HCT116 (cell line): Measurements from ENCODE around the gene DDOST. TPM values are rescaled to one million over a fixed set of nuclear protein-coding genes. Genes with fewer than 3 reads are reported as not detected.

Experiments
- ATAC-seq: fragments of 200-7000 bp; cut with Tn5 transposase; 2 replicates; pipeline ENCODE4 v1.9.1; 2020; ENCODE audit warnings: mild to moderate bottlenecking, moderate library complexity
- BruUV-seq: library from RNA; stranded (reverse); fragments of 400-500 nt; replicated peaks from 2 replicates; lab custom pipeline; 2021; lab: Mats Ljungman, UMichigan
- CTCF ChIA-PET: fragments of 300-600 bp; sonication (Branson Sonifier 250); formaldehyde crosslinking; loops from one replicate; lab custom pipeline; 2021; ENCODE audit warnings: antibody characterized with exemption; lab: Charles Lee
- POLR2A ChIA-PET: fragments of 300-600, 350-600 bp; sonication (Branson Sonifier 250); formaldehyde crosslinking; loops from one replicate; lab custom pipeline; 2021; ENCODE audit warnings: antibody characterized with exemption; lab: Charles Lee
- RAD21 ChIA-PET, 2 experiments: fragments of 300-600 bp; sonication (Branson Sonifier 250); formaldehyde crosslinking; loops; one replicate each; lab custom pipeline; 2023; ENCODE audit warnings: low total read pairs in 2 of 2; ENCODE audit not compliant: uncharacterized antibody in 2 of 2, unreplicated experiment in 2 of 2, low non-redundant PET in 1 of 2; lab: Charles Lee
- DNase-seq: peaks from one replicate; pipeline ENCODE4 v3.0.0-alpha.2; 2010; ENCODE audit warnings: low read depth, low spot score
- H2AFZ ChIP-seq: fragments of 200-600 bp; shearing (Covaris generic), sonication (generic); 2 replicates; pipeline ENCODE4 v1.6.1; 2017; ENCODE audit warnings: low read depth, mixed run types, mixed read lengths, antibody characterized with exemption, low read length; ENCODE audit not compliant: poor library complexity, severe bottlenecking
- H3K27ac ChIP-seq: 2 replicates; pipeline ENCODE4 v1.5.1; 2012; ENCODE audit warnings: low read depth, low read length
- H3K27me3 ChIP-seq: fragments of 200-600 bp; sonication (generic); 2 replicates; pipeline ENCODE4 v1.6.1; 2016; ENCODE audit warnings: mixed run types, low read length, mixed read lengths; ENCODE audit not compliant: insufficient read depth
- H3K36me3 ChIP-seq, 2 experiments: fragments of 200-500 bp in 1 of 2; fragments of 200-600 bp in 1 of 2; sonication (Bioruptor generic) in 1 of 2; sonication (generic) in 1 of 2; 2 replicates each; pipeline versions ENCODE4 v1.5.1 to v1.6.1; 2014 to 2016; ENCODE audit warnings: low read length in 2 of 2, inconsistent platforms in 1 of 2, mixed read lengths in 1 of 2, mixed run types in 1 of 2; ENCODE audit not compliant: insufficient read depth in 2 of 2, control insufficient read depth in 1 of 2
- H3K4me1 ChIP-seq, 2 experiments: fragments of 200-600 bp in 1 of 2; sonication (generic) in 1 of 2; 2 replicates each; pipeline versions ENCODE4 v1.5.1 to v1.6.1; 2012 to 2017; ENCODE audit warnings: low read length in 2 of 2, inconsistent platforms in 1 of 2, mild to moderate bottlenecking in 1 of 2, mixed read lengths in 1 of 2, mixed run types in 1 of 2, moderate library complexity in 1 of 2; ENCODE audit not compliant: insufficient read depth in 2 of 2, control insufficient read depth in 1 of 2
- H3K4me2 ChIP-seq: fragments of 200-600 bp; sonication (generic); 2 replicates; pipeline ENCODE4 v1.6.1; 2017; ENCODE audit warnings: mixed run types, low read length, mixed read lengths
- H3K4me3 ChIP-seq, 2 experiments: fragments of 200-600 bp in 1 of 2; sonication (generic) in 1 of 2; replicated peaks in 1 of 2; 2 replicates each; pipeline ENCODE4 v1.5.1; 2011 to 2016; ENCODE audit warnings: low read length in 2 of 2, control low read depth in 1 of 2, low read depth in 1 of 2, mild to moderate bottlenecking in 1 of 2, mixed read lengths in 1 of 2, mixed run types in 1 of 2
- H3K79me2 ChIP-seq: fragments of 200-600 bp; sonication (generic); 2 replicates; pipeline ENCODE4 v1.6.1; 2017; ENCODE audit warnings: mild to moderate bottlenecking, mixed run types, low read length, moderate library complexity, mixed read lengths; ENCODE audit not compliant: insufficient read depth
- H3K9ac ChIP-seq: fragments of 200-600 bp; sonication (generic); 2 replicates; pipeline ENCODE4 v1.6.1; 2016; ENCODE audit warnings: low read length, mixed read lengths
- H3K9me2 ChIP-seq: fragments of 200-600 bp; sonication (generic), shearing (Covaris generic); 2 replicates; pipeline ENCODE4 v1.6.1; 2017; ENCODE audit warnings: mixed run types, mild to moderate bottlenecking, moderate library complexity; ENCODE audit not compliant: insufficient read depth
- H3K9me3 ChIP-seq, 2 experiments: fragments of 200-500 bp in 1 of 2; fragments of 200-600 bp in 1 of 2; sonication (Bioruptor generic) in 1 of 2; sonication (generic) in 1 of 2; 2 replicates each; pipeline ENCODE4 v1.6.1; 2014 to 2017; ENCODE audit warnings: low read length in 2 of 2, mixed read lengths in 2 of 2, inconsistent platforms in 1 of 2, low read depth in 1 of 2, mild to moderate bottlenecking in 1 of 2, mixed run types in 1 of 2, moderate library complexity in 1 of 2; ENCODE audit not compliant: control insufficient read depth in 1 of 2, insufficient read depth in 1 of 2
- H4K20me1 ChIP-seq: fragments of 200-600 bp; sonication (generic), shearing (Covaris generic); 2 replicates; pipeline ENCODE4 v1.6.1; 2017; ENCODE audit warnings: mixed run types, mild to moderate bottlenecking, moderate library complexity; ENCODE audit not compliant: insufficient read depth
- ATF3 ChIP-seq: IDR thresholded peaks from 2 replicates; pipeline ENCODE4 v1.6.1; 2012
- EGR1 ChIP-seq: IDR thresholded peaks from 2 replicates; pipeline ENCODE4 v1.6.1; 2012; ENCODE audit warnings: low read depth
- ELF1 ChIP-seq: IDR thresholded peaks from 2 replicates; pipeline ENCODE4 v1.6.1; 2012; ENCODE audit warnings: low read depth, borderline replicate concordance
- EZH2 ChIP-seq: fragments of 200-600 bp; sonication (generic); IDR thresholded peaks from 2 replicates; pipeline ENCODE4 v1.6.1; 2017; ENCODE audit warnings: antibody characterized with exemption, mixed run types
- EZH2phosphoT487 ChIP-seq: fragments of 200-600 bp; IDR thresholded peaks from 2 replicates; pipeline ENCODE4 v1.6.1; 2018; ENCODE audit warnings: antibody characterized with exemption, borderline replicate concordance
- FOSL1 ChIP-seq: IDR thresholded peaks from 2 replicates; pipeline ENCODE4 v1.6.1; 2012; ENCODE audit warnings: low read depth
- JUND ChIP-seq: IDR thresholded peaks from 2 replicates; pipeline ENCODE4 v1.6.1; 2012
- MAX ChIP-seq: IDR thresholded peaks from 2 replicates; pipeline ENCODE4 v1.6.1; 2012
- POLR2A ChIP-seq: IDR thresholded peaks from 2 replicates; pipeline ENCODE4 v1.7.0; 2011; ENCODE audit warnings: borderline replicate concordance; ENCODE audit not compliant: insufficient read depth, insufficient read length; ENCODE audit errors: extremely low read depth
- POLR2AphosphoS5 ChIP-seq: IDR thresholded peaks from 2 replicates; pipeline ENCODE4 v1.6.1; 2011; ENCODE audit warnings: mild to moderate bottlenecking, low read depth, low read length, moderate library complexity
- RAD21 ChIP-seq: IDR thresholded peaks from 2 replicates; pipeline ENCODE4 v1.6.1; 2012; ENCODE audit warnings: low read depth, mild to moderate bottlenecking
- SIN3A ChIP-seq: IDR thresholded peaks from 2 replicates; pipeline ENCODE4 v1.6.1; 2012; ENCODE audit warnings: low read depth
- SP1 ChIP-seq: IDR thresholded peaks from 2 replicates; pipeline ENCODE4 v1.6.1; 2012; ENCODE audit warnings: low read depth
- SRF ChIP-seq: IDR thresholded peaks from 2 replicates; pipeline ENCODE4 v1.6.1; 2012; ENCODE audit warnings: low read depth
- TCF7L2 ChIP-seq: IDR thresholded peaks from 2 replicates; pipeline ENCODE4 v1.7.0; 2011; ENCODE audit warnings: borderline replicate concordance, inconsistent platforms; ENCODE audit not compliant: insufficient read depth, insufficient read length; ENCODE audit errors: extremely low read depth
- ZBTB33 ChIP-seq: IDR thresholded peaks from 2 replicates; pipeline ENCODE4 v1.6.1; 2011; ENCODE audit warnings: mild to moderate bottlenecking, low read length, moderate library complexity; ENCODE audit not compliant: insufficient replicate concordance; ENCODE audit errors: extremely low read depth
- ZNF274 ChIP-seq: fragments of 200-500 bp; sonication (Bioruptor generic); IDR thresholded peaks from 2 replicates; pipeline ENCODE4 v1.6.1; 2014; ENCODE audit warnings: mild to moderate bottlenecking, low read depth, low read length, inconsistent platforms
- intact Hi-C: fragments of 100-400 bp; cut with micrococcal nuclease; formaldehyde crosslinking; loops from 2 replicates; pipeline ENCODE4 v1.10.0; 2022
- total RNA-seq: library from RNA; stranded (reverse); gene quantifications from one replicate; pipeline ENCODE4 v1.2.1, GENCODE V29; 2021; ENCODE audit not compliant: unreplicated experiment
- TF ChIP-seq, protein P1 (sequence below): IDR thresholded peaks from 2 replicates; pipeline ENCODE4 v1.6.1; 2012; ENCODE audit warnings: low read depth

DDOST gene
- total RNA-seq, 1 experiment from 2014 or later = 387 TPM

- H2AFZ ChIP-seq = no peak overlapping the region
- no peaks in the 10 kb centered on the region for H3K9me3 ChIP-seq
- H3K27ac ChIP-seq = no peak overlapping the region
- RAD21 ChIA-PET = no interaction called here
- H3K4me1 ChIP-seq = no peaks in the 10 kb centered on the region
- H3K27me3 ChIP-seq = no peaks in the 10 kb centered on the region
- H3K4me3 ChIP-seq = no peak overlapping the region
- no TSS peak for BruUV-seq
- TF ChIP-seq ELF1 (no peak), EZH2phosphoT487 (no peak), SRF (no peak), FOSL1 (no peak), EZH2 (no peak), SP1 (no peak), MAX (no peak), POLR2AphosphoS5 (no peak), ATF3 (no peak), JUND (no peak), SIN3A (no peak), ZNF274 (no peak), POLR2A (no peak), EGR1 (no peak), ZBTB33 (no peak), TCF7L2 (no peak), RAD21 (no peak)
- TF ChIP-seq, protein P1, sequence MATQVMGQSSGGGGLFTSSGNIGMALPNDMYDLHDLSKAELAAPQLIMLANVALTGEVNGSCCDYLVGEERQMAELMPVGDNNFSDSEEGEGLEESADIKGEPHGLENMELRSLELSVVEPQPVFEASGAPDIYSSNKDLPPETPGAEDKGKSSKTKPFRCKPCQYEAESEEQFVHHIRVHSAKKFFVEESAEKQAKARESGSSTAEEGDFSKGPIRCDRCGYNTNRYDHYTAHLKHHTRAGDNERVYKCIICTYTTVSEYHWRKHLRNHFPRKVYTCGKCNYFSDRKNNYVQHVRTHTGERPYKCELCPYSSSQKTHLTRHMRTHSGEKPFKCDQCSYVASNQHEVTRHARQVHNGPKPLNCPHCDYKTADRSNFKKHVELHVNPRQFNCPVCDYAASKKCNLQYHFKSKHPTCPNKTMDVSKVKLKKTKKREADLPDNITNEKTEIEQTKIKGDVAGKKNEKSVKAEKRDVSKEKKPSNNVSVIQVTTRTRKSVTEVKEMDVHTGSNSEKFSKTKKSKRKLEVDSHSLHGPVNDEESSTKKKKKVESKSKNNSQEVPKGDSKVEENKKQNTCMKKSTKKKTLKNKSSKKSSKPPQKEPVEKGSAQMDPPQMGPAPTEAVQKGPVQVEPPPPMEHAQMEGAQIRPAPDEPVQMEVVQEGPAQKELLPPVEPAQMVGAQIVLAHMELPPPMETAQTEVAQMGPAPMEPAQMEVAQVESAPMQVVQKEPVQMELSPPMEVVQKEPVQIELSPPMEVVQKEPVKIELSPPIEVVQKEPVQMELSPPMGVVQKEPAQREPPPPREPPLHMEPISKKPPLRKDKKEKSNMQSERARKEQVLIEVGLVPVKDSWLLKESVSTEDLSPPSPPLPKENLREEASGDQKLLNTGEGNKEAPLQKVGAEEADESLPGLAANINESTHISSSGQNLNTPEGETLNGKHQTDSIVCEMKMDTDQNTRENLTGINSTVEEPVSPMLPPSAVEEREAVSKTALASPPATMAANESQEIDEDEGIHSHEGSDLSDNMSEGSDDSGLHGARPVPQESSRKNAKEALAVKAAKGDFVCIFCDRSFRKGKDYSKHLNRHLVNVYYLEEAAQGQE = no peak
- TF ChIP-seq, all 23 proteins: peak for 0
- ChIA-PET POLR2A (no interaction called here), CTCF (interaction anchor here (1.7 to 2.7 kb wide), 2 partner anchors 10 to 488 kb away, joined by 6 to 10 read pairs; no protein-coding TSS in a partner anchor)
- no peak overlapping the region for H3K4me2 ChIP-seq
- H3K36me3 ChIP-seq = no peaks in the 10 kb centered on the region
- DNase-seq (no peak), ATAC-seq (no peak)
- H3K9ac ChIP-seq = no peak overlapping the region
- H3K79me2 ChIP-seq = no peaks in the 10 kb centered on the region
- intact Hi-C loops = no loop called here
- no peaks in the 10 kb centered on the region for H3K9me2 ChIP-seq
- no peaks in the 10 kb centered on the region for H4K20me1 ChIP-seq
These were observed 45.7 kb upstream of the DDOST start for GRCh38 chr1:20706841-20707240.
